ENCODE data around the gene TTC23. TPM values are rescaled to one million over a fixed set of nuclear protein-coding genes. Genes with fewer than 3 reads are reported as not detected.
A peak's percentile ranks its signal among the peaks of the same experiment; 100 is the strongest.

TTC23 gene
- polyA plus RNA-seq, 2 donors: 7.2 to 8.4 TPM

GRCh38 chr15:99106417-99107220 lies 142.8 kb downstream of the TTC23 start:
- Histone ChIP-seq H3K9me3 (ENCODE audit: control insufficient read depth in 2 of 2, insufficient read depth in 1 of 2, low read depth in 1 of 2, low read length in 1 of 2) (no peaks in the 10 kb centered on the region), H3K27ac (ENCODE audit: low read depth in 2 of 2, low read length in 1 of 2) (peak overlapping the region; percentile 79 to 88), H3K4me3 (ENCODE audit: low read depth in 1 of 2, low read length in 2 of 2) (peak overlapping the region; percentile 41 to 65), H3K4me1 (ENCODE audit: control insufficient read depth in 2 of 2, insufficient read depth in 2 of 2, low read length in 1 of 2) (peaks cover 0 to 10% of the 10 kb centered on the region in 2 donors), H3K27me3 (ENCODE audit: control insufficient read depth in 1 of 2, insufficient read depth in 2 of 2, low read length in 2 of 2) (no peaks in the 10 kb centered on the region), H3K36me3 (ENCODE audit: control insufficient read depth in 2 of 2, insufficient read depth in 2 of 2, low read length in 1 of 2) (no peaks in the 10 kb centered on the region)
- WGBS, 2 donors: 46 to 52% methylated on average over 15 of the region's 15 CpGs

GRCh38 chr15:99105514-99106341 lies 143.7 kb downstream of the TTC23 start:
- Histone ChIP-seq H3K9me3 (ENCODE audit: control insufficient read depth in 2 of 2, insufficient read depth in 1 of 2, low read depth in 1 of 2, low read length in 1 of 2) (no peaks in the 10 kb centered on the region), H3K27ac (ENCODE audit: low read depth in 2 of 2, low read length in 1 of 2) (peak overlapping the region; percentile 79 to 88), H3K4me1 (ENCODE audit: control insufficient read depth in 2 of 2, insufficient read depth in 2 of 2, low read length in 1 of 2) (peaks cover 0 to 10% of the 10 kb centered on the region in 2 donors), H3K4me3 (ENCODE audit: low read depth in 1 of 2, low read length in 2 of 2) (peak overlapping the region; percentile 41 to 65), H3K36me3 (ENCODE audit: control insufficient read depth in 2 of 2, insufficient read depth in 2 of 2, low read length in 1 of 2) (no peaks in the 10 kb centered on the region), H3K27me3 (ENCODE audit: control insufficient read depth in 1 of 2, insufficient read depth in 2 of 2, low read length in 2 of 2) (no peaks in the 10 kb centered on the region)
- 4% methylated on average over 99 to 116 of the region's 116 CpGs for WGBS, 2 donors

GRCh38 chr15:99104788-99105513 lies 144.4 kb downstream of the TTC23 start, which contains the start of gene SYNM:
TSS of gene SYNM (plus strand) at chr15:99105080. CDS start at chr15:99105200, 120 bp downstream.
- peak within 1 kb of the TSS; percentile 79 to 88 for H3K27ac ChIP-seq (ENCODE audit: low read depth in 2 of 2, low read length in 1 of 2)
- H3K36me3 ChIP-seq (ENCODE audit: control insufficient read depth in 2 of 2, insufficient read depth in 2 of 2, low read length in 1 of 2): no peaks in the 10 kb centered on the region
- 1 to 2% methylated on average over 81 to 91 of the region's 91 CpGs for WGBS, 2 donors
- H3K9me3 ChIP-seq (ENCODE audit: control insufficient read depth in 2 of 2, insufficient read depth in 1 of 2, low read depth in 1 of 2, low read length in 1 of 2): no peaks in the 10 kb centered on the region
- H3K4me1 ChIP-seq (ENCODE audit: control insufficient read depth in 2 of 2, insufficient read depth in 2 of 2, low read length in 1 of 2): peaks cover 0 to 10% of the 10 kb centered on the region in 2 donors
- H3K4me3 ChIP-seq (ENCODE audit: low read depth in 1 of 2, low read length in 2 of 2): peak within 1 kb of the TSS; percentile 41 to 65
- H3K27me3 ChIP-seq (ENCODE audit: control insufficient read depth in 1 of 2, insufficient read depth in 2 of 2, low read length in 2 of 2): no peaks in the 10 kb centered on the region

GRCh38 chr15:99103279-99103678 lies 146.1 kb downstream of the TTC23 start:
- H3K27me3 ChIP-seq (ENCODE audit: control insufficient read depth in 1 of 2, insufficient read depth in 2 of 2, low read length in 2 of 2): peaks cover 0 to 5% of the 10 kb centered on the region in 2 donors
- WGBS, 2 donors: 84 to 89% methylated on average over 2 of the region's 2 CpGs
- peaks cover 0 to 10% of the 10 kb centered on the region in 2 donors for H3K4me1 ChIP-seq (ENCODE audit: control insufficient read depth in 2 of 2, insufficient read depth in 2 of 2, low read length in 1 of 2)
- H3K4me3 ChIP-seq (ENCODE audit: low read depth in 1 of 2, low read length in 2 of 2): no peak overlapping the region
- H3K27ac ChIP-seq (ENCODE audit: low read depth in 2 of 2, low read length in 1 of 2): no peak overlapping the region
- H3K9me3 ChIP-seq (ENCODE audit: control insufficient read depth in 2 of 2, insufficient read depth in 1 of 2, low read depth in 1 of 2, low read length in 1 of 2): peaks cover 0 to 3% of the 10 kb centered on the region in 2 donors
- no peaks in the 10 kb centered on the region for H3K36me3 ChIP-seq (ENCODE audit: control insufficient read depth in 2 of 2, insufficient read depth in 2 of 2, low read length in 1 of 2)

GRCh38 chr15:99102332-99103235 lies 146.8 kb downstream of the TTC23 start:
- H3K27ac ChIP-seq (ENCODE audit: low read depth in 2 of 2, low read length in 1 of 2): no peak overlapping the region
- no peaks in the 10 kb centered on the region for H3K36me3 ChIP-seq (ENCODE audit: control insufficient read depth in 2 of 2, insufficient read depth in 2 of 2, low read length in 1 of 2)
- peaks cover 0 to 10% of the 10 kb centered on the region in 2 donors for H3K4me1 ChIP-seq (ENCODE audit: control insufficient read depth in 2 of 2, insufficient read depth in 2 of 2, low read length in 1 of 2)
- H3K4me3 ChIP-seq (ENCODE audit: low read depth in 1 of 2, low read length in 2 of 2): no peak overlapping the region
- peaks cover 0 to 5% of the 10 kb centered on the region in 2 donors for H3K27me3 ChIP-seq (ENCODE audit: control insufficient read depth in 1 of 2, insufficient read depth in 2 of 2, low read length in 2 of 2)
- peaks cover 0 to 3% of the 10 kb centered on the region in 2 donors for H3K9me3 ChIP-seq (ENCODE audit: control insufficient read depth in 2 of 2, insufficient read depth in 1 of 2, low read depth in 1 of 2, low read length in 1 of 2)
- 74 to 77% methylated on average over 13 of the region's 13 CpGs for WGBS, 2 donors

- peaks cover 0 to 3% of the 10 kb centered on the region in 2 donors for H3K9me3 ChIP-seq (ENCODE audit: control insufficient read depth in 2 of 2, insufficient read depth in 1 of 2, low read depth in 1 of 2, low read length in 1 of 2)
- H3K4me3 ChIP-seq (ENCODE audit: low read depth in 1 of 2, low read length in 2 of 2): no peak overlapping the region
- peaks cover 0 to 5% of the 10 kb centered on the region in 2 donors for H3K27me3 ChIP-seq (ENCODE audit: control insufficient read depth in 1 of 2, insufficient read depth in 2 of 2, low read length in 2 of 2)
- H3K4me1 ChIP-seq (ENCODE audit: control insufficient read depth in 2 of 2, insufficient read depth in 2 of 2, low read length in 1 of 2): peaks cover 0 to 10% of the 10 kb centered on the region in 2 donors
- no peaks in the 10 kb centered on the region for H3K36me3 ChIP-seq (ENCODE audit: control insufficient read depth in 2 of 2, insufficient read depth in 2 of 2, low read length in 1 of 2)
- no peak overlapping the region for H3K27ac ChIP-seq (ENCODE audit: low read depth in 2 of 2, low read length in 1 of 2)
- 69 to 84% methylated on average over 7 of the region's 7 CpGs for WGBS, 2 donors
Observed at GRCh38 chr15:99101501-99101900, 147.9 kb downstream of the TTC23 start.

GRCh38 chr15:99100245-99101173 lies 148.9 kb downstream of the TTC23 start:
- WGBS, 2 donors: 3% methylated on average over 50 of the region's 50 CpGs
- no peaks in the 10 kb centered on the region for H3K36me3 ChIP-seq (ENCODE audit: control insufficient read depth in 2 of 2, insufficient read depth in 2 of 2, low read length in 1 of 2)
- H3K4me1 ChIP-seq (ENCODE audit: control insufficient read depth in 2 of 2, insufficient read depth in 2 of 2, low read length in 1 of 2): peaks cover 0 to 4% of the 10 kb centered on the region in 2 donors
- H3K27me3 ChIP-seq (ENCODE audit: control insufficient read depth in 1 of 2, insufficient read depth in 2 of 2, low read length in 2 of 2): peaks cover 0 to 5% of the 10 kb centered on the region in 2 donors
- H3K9me3 ChIP-seq (ENCODE audit: control insufficient read depth in 2 of 2, insufficient read depth in 1 of 2, low read depth in 1 of 2, low read length in 1 of 2): peaks cover 0 to 3% of the 10 kb centered on the region in 2 donors
- H3K4me3 ChIP-seq (ENCODE audit: low read depth in 1 of 2, low read length in 2 of 2): peak overlapping the region; percentile 18 to 20
- H3K27ac ChIP-seq (ENCODE audit: low read depth in 2 of 2, low read length in 1 of 2): peak overlapping the region; percentile 34 to 35

GRCh38 chr15:99099661-99100060 lies 149.7 kb downstream of the TTC23 start:
- Histone ChIP-seq H3K9me3 (ENCODE audit: control insufficient read depth in 2 of 2, insufficient read depth in 1 of 2, low read depth in 1 of 2, low read length in 1 of 2) (peaks cover 0 to 3% of the 10 kb centered on the region in 2 donors), H3K4me3 (ENCODE audit: low read depth in 1 of 2, low read length in 2 of 2) (no peak overlapping the region), H3K27me3 (ENCODE audit: control insufficient read depth in 1 of 2, insufficient read depth in 2 of 2, low read length in 2 of 2) (peaks cover 0 to 5% of the 10 kb centered on the region in 2 donors), H3K4me1 (ENCODE audit: control insufficient read depth in 2 of 2, insufficient read depth in 2 of 2, low read length in 1 of 2) (no peaks in the 10 kb centered on the region), H3K27ac (ENCODE audit: low read depth in 2 of 2, low read length in 1 of 2) (no peak overlapping the region), H3K36me3 (ENCODE audit: control insufficient read depth in 2 of 2, insufficient read depth in 2 of 2, low read length in 1 of 2) (no peaks in the 10 kb centered on the region)
- WGBS, 2 donors: 91 to 92% methylated on average over 7 of the region's 7 CpGs
